HG03342 (cell line): Measurements from ENCODE around the gene DNAH1.
A peak's percentile ranks its signal among the peaks of the same experiment; 100 is the strongest.
"Not testable (repeated sequence)": the region's sequence is repeated elsewhere in the genome, so short reads cannot be mapped to it uniquely, and the experiment has no call there.

Experiments used
- ATAC-seq: cut with Tn5 transposase; IDR thresholded peaks from one replicate; pipeline ENCODE4 v1.9.1; 2021; ENCODE audit warnings: mild to moderate bottlenecking, moderate library complexity; ENCODE audit not compliant: unreplicated experiment

The DNAH1 gene

DNA sequence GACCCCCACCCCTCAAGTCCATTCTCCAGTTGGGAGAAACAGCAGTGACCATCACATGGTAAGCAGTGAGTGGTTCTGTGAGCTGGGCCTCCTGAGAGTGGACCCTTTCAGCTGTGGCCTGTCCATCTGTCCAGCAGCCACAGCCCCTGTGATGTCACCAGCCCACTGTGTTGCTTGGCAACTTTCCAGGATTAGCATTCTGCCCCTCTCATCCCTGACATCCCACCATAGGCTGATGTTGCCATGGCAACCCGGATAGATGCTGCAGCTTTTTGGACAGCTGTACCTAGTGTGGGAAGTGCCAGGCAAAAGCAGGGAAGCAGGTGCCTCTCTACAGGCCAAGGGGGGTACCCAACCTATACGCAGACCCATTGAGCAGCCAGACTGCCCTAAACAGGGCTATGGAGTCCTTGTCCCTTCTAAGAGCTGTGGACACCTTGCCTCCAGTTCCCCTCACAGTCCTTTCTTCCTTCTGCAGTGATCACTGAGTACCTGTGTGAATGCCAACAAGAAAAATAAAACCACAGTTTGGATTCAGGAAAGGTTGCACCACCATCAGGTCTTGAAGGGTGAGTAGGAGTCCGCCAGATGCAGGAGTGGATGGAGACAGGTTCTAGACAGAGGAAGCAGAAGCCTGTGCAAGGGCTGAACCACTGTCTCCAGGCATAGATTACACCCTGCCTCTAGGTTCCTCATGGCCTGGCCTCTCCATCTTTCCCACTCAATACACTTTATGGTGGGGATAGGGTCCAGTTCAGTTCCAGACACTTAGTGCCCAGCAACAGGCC, at the start of gene DNAH1:
Gene DNAH1, plus strand, starts transcription at position 343 of the 788 bp plus-strand sequence. CDS start 6,124 bp downstream, outside the sequence.
- no peak for ATAC-seq

DNA sequence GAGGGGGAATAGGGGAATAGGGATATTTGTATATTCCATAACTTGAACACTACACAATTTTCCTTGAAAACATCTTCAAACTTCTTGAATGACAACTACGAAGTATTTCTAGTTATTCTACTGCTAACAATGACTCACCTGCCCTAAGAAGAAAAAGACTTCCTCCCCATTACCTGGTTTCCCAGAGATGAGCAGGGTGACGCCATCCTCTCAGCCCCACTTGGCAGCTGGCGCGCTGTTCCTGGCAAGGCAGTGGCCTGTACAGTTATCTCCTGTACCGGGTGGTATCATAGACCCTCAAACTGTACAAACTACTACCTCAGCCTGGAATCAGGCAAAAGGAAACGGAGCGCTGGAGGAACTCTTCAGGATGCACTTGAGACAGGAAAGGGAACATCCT, 48.1 kb upstream of the DNAH1 start:
- ATAC-seq: no peak

DNA sequence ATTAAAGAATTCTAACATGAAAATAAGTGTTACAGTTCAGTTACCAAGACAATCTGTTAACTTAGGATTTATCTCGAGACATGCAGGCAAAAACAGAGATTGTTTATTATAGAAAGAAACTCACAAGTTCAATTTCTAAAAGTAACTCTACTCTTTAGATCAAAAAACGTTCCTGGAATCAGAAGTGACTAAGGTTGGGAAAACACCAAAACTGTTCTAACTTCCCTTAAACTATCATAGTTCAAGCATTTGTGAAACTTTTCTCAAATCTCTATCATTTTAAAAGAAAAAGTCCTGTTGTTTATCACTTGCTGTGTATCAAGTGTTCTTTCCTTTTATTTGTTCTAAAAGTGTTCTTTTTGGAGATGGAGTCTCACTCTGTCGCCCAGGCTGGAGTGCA, 46.3 kb upstream of the DNAH1 start:
- ATAC-seq: no peak

DNA sequence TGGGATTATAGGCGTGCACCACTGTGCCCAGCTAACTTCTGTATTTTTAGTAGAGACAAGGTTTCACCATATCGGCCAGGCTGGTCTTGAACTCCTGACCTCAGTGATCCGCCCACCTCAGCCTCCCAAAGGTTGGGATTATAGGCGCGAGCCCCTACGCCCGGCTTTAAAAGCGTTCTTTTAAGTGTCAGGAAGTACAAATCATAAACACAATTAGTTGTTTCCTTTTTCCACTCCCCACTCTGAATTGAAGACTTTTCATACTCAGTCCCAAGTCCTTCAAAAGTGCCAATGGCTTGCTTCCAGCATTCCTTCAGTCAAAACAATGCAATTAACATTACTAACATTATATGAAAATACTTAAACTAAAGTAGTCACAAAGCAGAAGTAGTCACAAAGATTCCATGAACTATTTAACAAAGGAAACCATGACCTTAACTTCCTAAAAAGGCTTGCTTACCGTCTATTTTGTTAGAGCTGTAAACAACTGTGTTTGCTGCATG, 45.8 kb upstream of the DNAH1 start:
- ATAC-seq: no peak

DNA sequence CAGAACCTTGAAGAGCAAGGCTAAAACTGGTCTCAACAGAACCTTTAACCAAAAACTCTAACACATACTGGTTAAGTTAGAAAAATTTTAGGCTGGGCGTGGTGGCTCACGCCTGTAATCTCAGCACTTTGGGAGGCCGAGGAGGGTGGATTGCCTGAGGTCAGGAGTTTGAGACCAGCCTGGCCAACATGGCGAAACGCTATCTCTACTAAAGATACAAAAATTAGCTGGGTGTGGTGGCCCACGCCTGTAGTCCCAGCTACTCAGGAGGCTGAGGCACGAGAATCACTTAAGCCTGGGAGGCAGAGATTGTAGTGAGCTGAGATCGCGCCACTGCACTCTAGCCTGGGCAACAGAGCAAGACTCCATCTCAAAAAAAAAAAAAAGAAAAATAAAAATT, 43.9 kb upstream of the DNAH1 start:
- not testable (repeated sequence) for ATAC-seq

DNA sequence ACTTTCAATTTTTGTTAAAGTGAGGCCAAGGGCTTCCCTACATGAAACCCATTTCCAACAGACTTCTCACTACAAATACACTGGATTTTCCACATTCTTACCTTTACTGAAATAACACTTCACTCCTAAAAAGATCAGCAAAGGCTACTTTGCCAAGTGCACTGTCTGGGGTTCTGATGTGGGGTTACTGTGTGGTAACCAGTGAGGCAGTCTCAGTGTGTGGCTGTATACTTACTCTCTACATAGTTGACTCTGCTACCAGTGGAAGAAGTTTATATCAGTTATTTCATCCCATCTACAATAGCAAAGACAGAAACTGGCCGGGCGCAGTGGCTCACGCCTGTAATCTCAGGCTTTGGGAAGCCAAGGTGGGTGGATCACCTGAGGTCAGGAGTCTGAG, 43.3 kb upstream of the DNAH1 start:
- ATAC-seq: no peak

DNA sequence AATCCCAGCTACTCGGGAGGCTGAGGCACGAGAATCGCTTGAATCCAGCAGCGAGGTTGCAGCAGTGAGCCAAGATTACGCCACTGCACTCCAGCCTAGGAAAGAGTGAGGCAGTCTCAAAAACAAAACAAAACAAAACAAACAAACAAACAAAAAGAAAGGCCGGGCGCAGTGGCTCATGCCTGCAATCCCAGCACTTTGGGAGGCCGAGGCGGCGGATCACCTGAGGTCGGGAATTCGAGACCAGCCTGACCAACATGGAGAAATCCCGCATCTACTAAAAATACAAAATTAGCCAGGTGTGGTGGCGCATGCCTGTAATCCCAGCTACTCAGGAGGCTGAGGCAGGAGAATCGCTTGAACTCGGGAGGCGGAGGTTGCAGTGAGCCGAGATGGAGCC, 41.3 kb upstream of the DNAH1 start:
- not testable (repeated sequence) for ATAC-seq

DNA sequence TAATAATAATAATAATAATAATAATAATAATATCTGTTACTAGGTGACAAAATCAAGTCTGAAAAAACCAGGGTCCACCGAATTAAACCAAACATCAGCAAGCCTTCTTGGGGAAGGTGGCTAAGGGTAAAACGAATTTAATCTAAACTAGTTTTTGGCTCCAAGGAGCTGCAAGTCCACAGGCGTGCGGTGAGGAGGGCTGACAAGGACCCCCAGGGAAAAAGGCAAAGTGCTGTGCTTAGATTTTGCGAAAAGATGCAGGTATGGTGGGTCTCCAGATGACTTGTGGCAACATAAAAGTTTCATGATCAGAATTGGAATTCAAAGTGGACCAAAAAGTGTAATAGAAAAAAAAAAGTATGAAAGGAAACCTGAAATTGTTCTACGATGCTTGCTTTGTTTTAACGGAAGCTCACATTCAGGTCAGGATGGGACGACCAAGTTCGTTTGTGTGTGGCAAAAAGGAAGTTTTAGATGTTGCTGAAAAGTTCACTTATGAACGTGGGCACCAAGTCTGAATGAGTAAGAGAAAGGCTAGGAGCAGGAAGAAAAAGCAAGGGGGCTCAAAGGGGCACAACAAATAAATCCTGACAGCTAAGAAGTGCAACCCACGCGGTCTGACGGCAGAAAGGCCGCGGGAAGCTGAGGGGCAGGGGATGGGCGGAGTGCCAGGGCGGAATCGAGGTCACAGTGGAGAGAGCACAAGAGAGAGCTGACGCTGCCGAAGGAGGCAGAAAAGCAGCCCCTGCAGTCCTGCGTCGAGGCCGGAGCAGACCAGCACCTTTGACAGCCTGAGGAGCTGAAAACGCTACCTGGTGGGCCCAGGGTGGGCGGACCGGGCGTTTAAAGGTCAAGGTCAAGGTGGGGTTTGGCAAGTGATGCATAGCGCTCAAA, 38.8 kb upstream of the DNAH1 start:
- no peak for ATAC-seq

DNA sequence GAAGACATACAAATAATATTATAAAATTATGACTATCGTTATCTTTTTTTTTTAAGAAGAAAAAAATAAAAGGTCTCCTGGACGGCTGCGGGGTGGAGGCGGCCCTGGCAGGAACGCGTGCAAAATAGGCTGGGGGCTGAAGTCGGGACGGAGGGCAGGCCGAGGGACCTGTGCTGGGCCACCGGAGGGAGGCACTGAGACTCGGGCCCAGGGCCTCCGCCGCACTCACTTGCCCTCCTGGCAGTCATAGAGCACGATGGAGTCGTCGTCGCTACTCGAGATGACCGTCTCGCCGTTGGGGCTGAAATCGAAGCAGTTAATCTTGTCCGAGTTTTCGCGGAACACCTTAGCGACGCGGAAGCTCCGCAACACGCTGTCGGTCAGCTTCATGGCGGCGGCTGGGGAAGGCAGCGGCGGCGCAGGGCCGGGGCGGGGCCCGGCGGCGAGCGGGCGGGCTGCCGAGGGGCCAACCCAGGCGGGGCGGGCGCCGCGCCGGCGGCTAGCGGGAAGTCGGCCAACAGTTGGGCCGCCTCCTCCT, 38.1 kb upstream of the DNAH1 start:
- peak; percentile 48 for ATAC-seq

DNA sequence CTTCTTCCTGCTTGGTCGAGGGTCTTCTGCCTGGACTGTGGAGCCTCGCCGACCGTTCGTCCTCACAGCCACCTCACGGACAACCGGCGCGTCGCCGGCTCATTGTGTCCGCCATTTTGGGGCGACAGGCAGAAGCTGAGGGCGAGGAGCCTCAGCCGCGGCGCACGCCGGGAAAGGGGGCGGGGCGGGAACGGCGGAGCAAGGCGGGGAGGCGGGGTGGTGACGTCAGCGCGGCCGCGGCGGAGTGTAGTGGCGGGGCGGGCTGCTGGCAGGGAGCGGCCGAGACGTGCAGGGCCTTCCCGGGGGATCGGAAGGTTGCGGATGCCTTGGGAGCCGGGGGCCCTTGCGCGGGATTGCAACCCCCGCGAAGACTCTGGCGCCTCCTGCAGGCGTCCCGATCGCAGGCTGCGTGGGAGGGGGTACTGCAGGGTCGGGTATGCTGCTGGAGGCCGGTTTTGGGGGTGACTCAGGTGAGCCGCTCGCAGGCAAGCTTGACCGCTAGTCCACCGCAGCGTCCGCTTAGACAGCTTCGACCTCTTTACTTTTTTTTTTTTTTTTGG, 37.5 kb upstream of the DNAH1 start, which contains the start of gene WDR82:
Gene WDR82, minus strand, starts transcription at position 140 of the 560 bp plus-strand sequence. CDS start 288 bp downstream, outside the sequence.
- peak; percentile 77 for ATAC-seq

DNA sequence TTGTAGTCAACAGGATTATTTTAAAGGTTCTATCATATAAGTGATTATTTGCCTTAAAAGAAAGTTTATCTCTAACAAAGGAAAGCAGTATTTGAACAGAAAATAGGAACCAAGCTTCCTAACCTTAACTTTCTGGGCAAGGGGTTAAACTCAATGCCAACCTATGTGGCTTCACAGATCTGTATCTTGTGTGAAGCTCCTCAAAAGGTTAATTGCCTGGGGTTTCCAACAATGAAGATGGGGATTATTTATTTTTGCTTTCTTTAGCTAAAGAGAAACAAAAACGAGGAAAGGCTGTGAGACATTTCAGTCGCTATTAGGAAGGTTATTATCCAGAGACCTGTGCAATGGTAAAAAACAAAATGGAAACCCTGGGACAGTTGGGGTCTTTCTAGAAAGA, 36.5 kb upstream of the DNAH1 start:
- no peak for ATAC-seq

DNA sequence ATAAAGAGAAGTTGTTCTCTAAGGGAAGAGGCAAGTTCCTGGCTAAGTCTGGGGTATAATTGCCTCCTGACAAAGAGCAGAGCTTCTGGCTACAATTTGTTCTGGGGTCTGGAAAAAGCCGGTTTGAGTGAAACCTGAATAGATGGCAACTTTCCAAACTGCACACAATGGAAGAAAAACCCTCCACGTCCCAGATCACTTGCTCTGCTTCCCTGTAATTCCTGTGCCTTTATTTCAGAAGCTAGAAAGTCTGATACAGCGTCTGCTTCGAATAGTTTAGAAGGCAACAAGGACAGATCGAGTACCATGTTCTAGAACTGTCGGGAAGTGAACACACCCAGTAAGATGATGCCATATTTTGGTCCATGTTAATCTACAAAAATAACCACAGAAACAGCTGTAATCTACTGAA, 36.1 kb upstream of the DNAH1 start:
- ATAC-seq: no peak

DNA sequence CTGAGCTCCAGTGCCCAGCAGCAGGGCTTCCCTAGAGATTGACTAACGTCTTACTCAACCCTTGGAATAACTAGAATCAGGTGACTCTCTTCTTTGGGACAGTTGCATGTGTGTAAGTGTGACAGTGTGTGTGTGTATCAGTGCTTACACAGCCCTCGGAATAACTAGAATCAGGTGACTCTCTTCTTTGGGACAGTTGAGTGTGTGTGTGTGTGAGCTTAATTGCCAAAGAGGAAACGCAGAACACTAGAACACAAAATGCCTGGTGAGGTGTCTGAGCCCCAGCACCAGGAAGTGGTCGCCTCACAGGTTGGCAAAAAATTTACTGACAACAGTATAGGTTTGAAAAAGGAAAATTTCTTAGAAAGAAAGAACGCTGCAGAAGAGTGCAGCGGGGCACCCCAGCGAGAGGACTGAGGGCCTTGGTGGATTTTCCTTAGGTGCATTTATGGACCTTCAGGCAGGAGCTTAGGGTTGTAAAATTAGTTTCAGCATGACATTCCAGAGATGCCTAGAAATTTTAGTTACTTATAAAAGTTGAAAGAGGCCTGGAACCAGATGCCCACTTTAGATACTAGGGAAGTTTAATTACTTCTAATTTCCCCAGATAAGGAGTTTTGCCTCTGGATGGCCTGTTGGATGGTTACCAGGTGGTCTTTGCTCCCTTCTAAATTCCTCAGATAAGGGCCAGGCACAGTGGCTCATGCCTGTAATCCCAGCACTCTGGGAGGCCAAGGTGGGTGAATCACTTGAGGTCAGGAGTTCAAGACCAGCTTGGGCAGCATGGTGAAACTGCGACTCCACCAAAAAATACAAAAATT, 33.9 kb upstream of the DNAH1 start:
- ATAC-seq: no peak

DNA sequence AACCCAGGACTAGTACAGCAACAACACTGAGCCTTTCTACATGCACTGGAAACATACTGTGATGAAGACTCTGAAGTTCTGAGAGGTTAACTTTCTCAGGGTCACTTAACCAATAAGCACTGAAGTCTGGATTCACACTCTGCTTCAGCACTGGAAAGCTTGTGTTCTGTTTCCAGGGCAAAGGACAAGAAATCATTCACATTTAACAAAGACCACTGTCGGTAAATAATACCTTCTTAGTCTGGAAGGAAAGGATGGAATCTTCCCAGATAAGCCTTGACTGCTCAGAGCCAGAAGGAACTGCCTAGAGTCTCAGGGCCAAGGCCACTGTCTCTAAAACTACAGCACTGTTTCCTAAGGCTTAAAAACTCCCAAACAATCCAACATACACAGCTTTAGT, 32.8 kb upstream of the DNAH1 start:
- ATAC-seq: no peak

DNA sequence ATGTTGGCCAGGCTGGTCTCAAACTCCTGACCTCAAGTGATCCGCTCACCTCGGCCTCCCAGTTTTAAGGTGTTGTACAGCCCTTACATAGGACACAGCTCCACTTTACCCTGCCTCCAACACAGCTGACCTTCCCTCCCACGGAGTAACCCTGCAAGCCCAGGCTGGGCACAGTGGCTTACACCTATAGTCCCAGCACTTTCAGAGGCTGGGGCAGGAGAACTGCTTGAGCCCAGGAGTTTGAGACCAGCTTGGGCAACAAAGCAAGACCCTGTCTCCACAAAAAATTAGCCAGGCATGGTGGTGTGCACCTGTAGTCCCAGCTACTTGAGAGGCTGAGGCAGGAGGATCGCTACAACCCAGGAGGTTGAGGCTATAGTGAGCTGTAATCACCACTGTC, 32.1 kb upstream of the DNAH1 start:
- not testable (repeated sequence) for ATAC-seq

DNA sequence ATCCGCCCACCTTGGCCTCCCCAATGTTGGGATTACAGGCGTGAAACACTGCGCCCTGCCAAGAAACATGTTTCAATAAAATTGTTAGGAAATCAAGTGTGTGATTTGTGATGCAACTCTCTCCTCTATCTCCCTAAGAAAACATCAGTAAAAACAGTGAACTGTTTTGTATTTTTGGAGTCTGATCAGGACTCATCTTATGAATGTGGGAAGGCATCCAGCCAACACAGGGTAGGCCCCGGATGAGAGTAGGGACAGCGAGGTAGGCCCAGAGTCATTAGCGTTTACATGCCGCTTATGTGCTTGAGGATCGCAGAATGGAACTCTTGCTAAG, 29.4 kb upstream of the DNAH1 start:
- ATAC-seq: no peak

DNA sequence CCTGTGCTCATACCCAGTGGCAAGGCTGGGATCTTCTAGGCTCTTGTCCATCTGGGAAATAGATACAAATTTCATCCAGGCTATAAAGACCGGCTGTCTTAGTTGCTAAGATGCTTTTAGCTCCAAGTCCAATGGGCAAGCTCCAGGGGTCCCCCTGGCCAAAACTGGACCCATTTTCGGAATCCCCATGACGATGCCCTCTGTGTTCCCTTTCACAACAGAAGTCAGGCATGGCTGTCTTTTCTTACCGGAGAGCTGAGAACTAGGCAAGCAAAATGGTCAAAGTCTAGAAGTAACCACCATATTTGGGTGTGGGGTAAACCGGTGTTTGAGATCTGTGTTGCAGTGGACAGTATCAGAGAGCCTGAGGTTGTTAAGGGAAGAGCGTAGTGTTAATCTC, 27.4 kb upstream of the DNAH1 start:
- no peak for ATAC-seq

DNA sequence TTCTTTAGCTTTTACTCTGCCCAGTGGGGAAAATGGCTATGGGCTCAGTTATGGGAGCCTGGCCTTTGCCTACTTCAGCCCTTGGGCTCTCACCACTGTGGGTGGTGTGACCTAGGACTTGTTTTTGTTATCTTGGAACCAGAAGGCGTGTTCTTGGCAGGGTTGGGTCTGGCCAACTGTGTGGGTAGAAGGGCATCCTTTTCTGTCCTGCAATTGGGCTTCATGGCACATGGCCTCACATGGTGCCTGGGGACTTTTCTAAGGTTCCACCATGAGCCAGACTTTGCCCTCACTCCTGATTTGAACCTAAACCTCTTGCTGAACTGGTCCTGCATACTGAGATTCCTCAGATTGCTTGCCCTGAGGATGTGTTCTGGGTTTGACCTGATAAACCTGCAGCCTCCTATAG, 26.8 kb upstream of the DNAH1 start:
- no peak for ATAC-seq

DNA sequence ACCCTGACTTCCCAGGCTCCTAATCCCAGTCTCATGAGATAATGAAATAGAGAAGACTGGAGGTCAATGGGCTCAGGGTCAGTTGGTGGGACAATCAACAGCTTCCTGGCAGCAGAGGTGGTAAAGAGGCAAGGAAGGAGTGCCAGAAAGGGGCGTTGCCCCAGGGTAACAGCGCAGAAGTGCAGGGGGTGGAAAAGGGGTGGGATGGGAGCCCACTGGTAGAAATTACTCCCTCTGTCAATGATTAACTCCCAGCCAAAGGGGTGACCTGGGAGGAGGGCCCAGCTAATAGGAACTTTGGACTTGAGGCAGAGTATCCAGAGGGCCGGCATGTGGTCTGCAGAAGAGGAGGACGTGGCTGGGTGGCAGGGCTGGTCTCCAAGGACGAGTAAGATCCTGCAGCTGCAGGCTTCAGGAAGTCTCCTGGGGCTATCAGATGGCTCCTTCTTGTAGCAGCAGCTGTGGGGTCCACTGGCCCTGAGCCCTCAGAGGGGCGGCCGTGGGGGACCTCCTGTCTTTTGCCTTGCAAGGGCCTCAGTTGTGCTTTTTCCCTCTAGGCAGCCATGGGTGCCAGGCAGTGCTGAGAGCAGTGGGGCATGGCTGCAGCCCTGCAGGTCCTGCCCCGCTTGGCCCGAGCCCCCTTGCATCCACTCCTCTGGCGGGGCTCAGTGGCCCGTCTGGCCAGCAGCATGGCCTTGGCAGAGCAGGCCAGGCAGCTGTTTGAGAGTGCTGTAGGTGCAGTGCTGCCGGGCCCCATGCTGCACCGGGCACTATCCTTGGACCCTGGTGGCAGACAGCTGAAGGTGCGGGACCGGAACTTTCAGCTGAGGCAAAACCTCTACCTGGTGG, 26.1 kb upstream of the DNAH1 start:
- ATAC-seq: no peak
